ENCODE results near the gene FBXL16. TPM values are rescaled to one million over a fixed set of nuclear protein-coding genes. Genes with fewer than 3 reads are reported as not detected.

The FBXL16 gene
- total RNA-seq, 1 donor from 2014 or later: 0.46 TPM

DNA sequence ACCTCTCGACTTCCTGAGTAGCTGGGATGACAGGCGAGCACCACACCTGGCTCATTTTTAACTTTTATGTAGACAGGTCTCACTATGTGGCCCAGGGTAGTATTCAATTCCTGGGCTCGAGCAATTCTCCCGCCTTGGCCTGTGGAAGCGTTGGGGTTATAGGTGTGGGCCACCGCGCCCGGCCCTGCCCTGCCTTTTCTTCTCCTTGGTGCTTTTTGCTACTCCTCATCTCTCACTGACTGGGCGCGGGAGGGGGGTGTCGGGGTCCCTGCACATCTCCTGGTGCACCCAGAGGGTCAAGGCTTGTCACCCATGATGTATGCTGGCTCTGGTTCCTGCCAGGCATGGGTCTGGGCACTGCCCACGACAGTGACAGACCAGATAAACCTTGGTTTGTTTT lies 61.0 kb downstream of the FBXL16 start:
- DNase-seq (ENCODE audit: low read depth): no peak
- TF ChIP-seq, protein P1, sequence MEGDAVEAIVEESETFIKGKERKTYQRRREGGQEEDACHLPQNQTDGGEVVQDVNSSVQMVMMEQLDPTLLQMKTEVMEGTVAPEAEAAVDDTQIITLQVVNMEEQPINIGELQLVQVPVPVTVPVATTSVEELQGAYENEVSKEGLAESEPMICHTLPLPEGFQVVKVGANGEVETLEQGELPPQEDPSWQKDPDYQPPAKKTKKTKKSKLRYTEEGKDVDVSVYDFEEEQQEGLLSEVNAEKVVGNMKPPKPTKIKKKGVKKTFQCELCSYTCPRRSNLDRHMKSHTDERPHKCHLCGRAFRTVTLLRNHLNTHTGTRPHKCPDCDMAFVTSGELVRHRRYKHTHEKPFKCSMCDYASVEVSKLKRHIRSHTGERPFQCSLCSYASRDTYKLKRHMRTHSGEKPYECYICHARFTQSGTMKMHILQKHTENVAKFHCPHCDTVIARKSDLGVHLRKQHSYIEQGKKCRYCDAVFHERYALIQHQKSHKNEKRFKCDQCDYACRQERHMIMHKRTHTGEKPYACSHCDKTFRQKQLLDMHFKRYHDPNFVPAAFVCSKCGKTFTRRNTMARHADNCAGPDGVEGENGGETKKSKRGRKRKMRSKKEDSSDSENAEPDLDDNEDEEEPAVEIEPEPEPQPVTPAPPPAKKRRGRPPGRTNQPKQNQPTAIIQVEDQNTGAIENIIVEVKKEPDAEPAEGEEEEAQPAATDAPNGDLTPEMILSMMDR (conservative IDR thresholded peaks at IDR 0.05; ENCODE audit: low read depth, low read length): no peak
- H3K4me3 ChIP-seq (ENCODE audit: low read depth, low read length): no peak overlapping the region

DNA sequence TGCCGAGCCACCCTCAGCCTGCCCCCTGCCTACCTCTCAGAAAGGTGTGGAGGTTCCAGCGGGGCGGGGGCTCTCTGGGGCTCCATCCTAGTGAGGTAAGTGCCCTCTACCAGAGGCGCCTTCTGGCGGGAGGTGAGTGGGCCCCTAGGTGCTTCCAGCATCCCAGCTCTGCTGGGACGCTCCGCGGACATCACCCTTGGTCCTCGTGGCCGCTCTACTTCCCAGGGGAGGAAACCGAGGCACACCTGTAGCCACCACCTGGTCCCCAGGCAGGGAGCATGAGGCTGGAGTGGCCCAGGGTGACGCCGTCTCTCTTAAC lies 62.6 kb downstream of the FBXL16 start:
- TF ChIP-seq, protein P1 (conservative IDR thresholded peaks at IDR 0.05; ENCODE audit: low read depth, low read length): no peak
- peak overlapping the region; percentile 81 for H3K4me3 ChIP-seq (ENCODE audit: low read depth, low read length)

More for the DNA sequence above, 62.6 kb downstream of the FBXL16 start:
- no peak for DNase-seq (ENCODE audit: low read depth)

Other genes with a start within 250 kb of the FBXL16 start
- gene CAPN15, start 178.1 kb downstream of the FBXL16 start, total RNA-seq: 54.4 and 75.1 TPM in 2 replicates
- gene PRR35, start 145.4 kb downstream of the FBXL16 start, total RNA-seq: not detected in 2 replicates
- 0.35 and 0.51 TPM in 2 replicates for gene NHLRC4, start 138.8 kb downstream of the FBXL16 start, total RNA-seq
- 45.3 and 60.9 TPM in 2 replicates for gene PIGQ, start 135.8 kb downstream of the FBXL16 start, total RNA-seq
- gene RAB40C, start 115.7 kb downstream of the FBXL16 start, total RNA-seq: 9.9 and 16.6 TPM in 2 replicates
- gene WFIKKN1, start 74.8 kb downstream of the FBXL16 start, total RNA-seq: 0.07 TPM in 1 of 2 replicates, not detected in the other
- gene METTL26, start 69.5 kb downstream of the FBXL16 start, total RNA-seq: 206 and 224 TPM in 2 replicates
- gene MCRIP2, start 64.0 kb downstream of the FBXL16 start, total RNA-seq: 58.2 and 70.3 TPM in 2 replicates
- gene WDR90, start 56.4 kb downstream of the FBXL16 start, total RNA-seq: 22.0 and 45.6 TPM in 2 replicates
- gene RHOT2, start 37.7 kb downstream of the FBXL16 start, total RNA-seq: 73.8 and 85.8 TPM in 2 replicates
- 0.43 and 1.2 TPM in 2 replicates for gene RHBDL1, start 30.1 kb downstream of the FBXL16 start, total RNA-seq
- 158 and 202 TPM in 2 replicates for gene STUB1, start 25.4 kb downstream of the FBXL16 start, total RNA-seq
- 65.6 and 98.0 TPM in 2 replicates for gene JMJD8, start 21.5 kb downstream of the FBXL16 start, total RNA-seq
- gene WDR24, start 15.4 kb downstream of the FBXL16 start, total RNA-seq: 10.1 and 16.3 TPM in 2 replicates
- gene METRN, start 9.3 kb upstream of the FBXL16 start, total RNA-seq: 154 and 183 TPM in 2 replicates
- 86.5 and 111 TPM in 2 replicates for gene ANTKMT, start 15.3 kb upstream of the FBXL16 start, total RNA-seq
- 1.9 and 4.9 TPM in 2 replicates for gene CCDC78, start 20.6 kb upstream of the FBXL16 start, total RNA-seq
- gene HAGHL, start 21.3 kb upstream of the FBXL16 start, total RNA-seq: 15.5 and 16.3 TPM in 2 replicates
- 19.3 and 31.4 TPM in 2 replicates for gene CIAO3, start 35.2 kb upstream of the FBXL16 start, total RNA-seq
- 8.2 and 29.7 TPM in 2 replicates for gene MSLN, start 54.9 kb upstream of the FBXL16 start, total RNA-seq
- 31.0 and 82.5 TPM in 2 replicates for gene RPUSD1, start 82.6 kb upstream of the FBXL16 start, total RNA-seq
- 41.0 and 49.7 TPM in 2 replicates for gene CHTF18, start 82.8 kb upstream of the FBXL16 start, total RNA-seq
- gene GNG13, start 94.9 kb upstream of the FBXL16 start, total RNA-seq: not detected in 2 replicates